ENCODE data around the gene SCARB1.

The SCARB1 gene

GRCh38 chr12:124737772-124738635 is 125.7 kb downstream of the SCARB1 start:
- Histone ChIP-seq H3K27me3 (ENCODE audit: control insufficient read depth, insufficient read depth, low read length) (no peaks in the 10 kb centered on the region), H3K4me1 (ENCODE audit: control insufficient read depth, insufficient read depth, low read length) (peaks cover 11% of the 10 kb centered on the region; the same call in 1 of the 2 replicates), H3K36me3 (ENCODE audit: control insufficient read depth, insufficient read depth, low read length) (no peaks in the 10 kb centered on the region), H3K9ac (ENCODE audit: low read length) (no peak overlapping the region), H3K9me3 (ENCODE audit: control insufficient read depth, insufficient read depth, low read depth, low read length) (peaks cover 5% of the 10 kb centered on the region; the same call in 1 of the 2 replicates), H3K4me3 (ENCODE audit: low read depth, low read length) (no peak overlapping the region), H3K27ac (ENCODE audit: low read depth, low read length) (no peak overlapping the region)

GRCh38 chr12:124737040-124737419 is 126.6 kb downstream of the SCARB1 start:
- H3K4me3 ChIP-seq (ENCODE audit: low read depth, low read length) = no peak overlapping the region
- H3K9me3 ChIP-seq (ENCODE audit: control insufficient read depth, insufficient read depth, low read depth, low read length) = peaks cover 5% of the 10 kb centered on the region; the same call in 1 of the 2 replicates
- H3K9ac ChIP-seq (ENCODE audit: low read length) = no peak overlapping the region
- H3K36me3 ChIP-seq (ENCODE audit: control insufficient read depth, insufficient read depth, low read length) = no peaks in the 10 kb centered on the region
- no peak overlapping the region for H3K27ac ChIP-seq (ENCODE audit: low read depth, low read length)
- H3K27me3 ChIP-seq (ENCODE audit: control insufficient read depth, insufficient read depth, low read length) = no peaks in the 10 kb centered on the region
- peaks cover 16% of the 10 kb centered on the region; the same call in 1 of the 2 replicates for H3K4me1 ChIP-seq (ENCODE audit: control insufficient read depth, insufficient read depth, low read length)

GRCh38 chr12:124736115-124737039 is 127.3 kb downstream of the SCARB1 start:
- peaks cover 17% of the 10 kb centered on the region; the same call in 1 of the 2 replicates for H3K4me1 ChIP-seq (ENCODE audit: control insufficient read depth, insufficient read depth, low read length)
- H3K9ac ChIP-seq (ENCODE audit: low read length) = no peak overlapping the region
- peaks cover 5% of the 10 kb centered on the region; the same call in 1 of the 2 replicates for H3K9me3 ChIP-seq (ENCODE audit: control insufficient read depth, insufficient read depth, low read depth, low read length)
- H3K36me3 ChIP-seq (ENCODE audit: control insufficient read depth, insufficient read depth, low read length) = no peaks in the 10 kb centered on the region
- H3K4me3 ChIP-seq (ENCODE audit: low read depth, low read length) = no peak overlapping the region
- H3K27ac ChIP-seq (ENCODE audit: low read depth, low read length) = no peak overlapping the region
- no peaks in the 10 kb centered on the region for H3K27me3 ChIP-seq (ENCODE audit: control insufficient read depth, insufficient read depth, low read length)

GRCh38 chr12:124734224-124734788 is 129.4 kb downstream of the SCARB1 start:
- no peaks in the 10 kb centered on the region for H3K36me3 ChIP-seq (ENCODE audit: control insufficient read depth, insufficient read depth, low read length)
- H3K27me3 ChIP-seq (ENCODE audit: control insufficient read depth, insufficient read depth, low read length) = no peaks in the 10 kb centered on the region
- peaks cover 17% of the 10 kb centered on the region; the same call in 1 of the 2 replicates for H3K4me1 ChIP-seq (ENCODE audit: control insufficient read depth, insufficient read depth, low read length)
- H3K9me3 ChIP-seq (ENCODE audit: control insufficient read depth, insufficient read depth, low read depth, low read length) = no peaks in the 10 kb centered on the region; the same call in 1 of the 2 replicates
- H3K9ac ChIP-seq (ENCODE audit: low read length) = no peak overlapping the region
- H3K27ac ChIP-seq (ENCODE audit: low read depth, low read length) = no peak overlapping the region
- no peak overlapping the region for H3K4me3 ChIP-seq (ENCODE audit: low read depth, low read length)

- Histone ChIP-seq H3K27me3 (ENCODE audit: control insufficient read depth, insufficient read depth, low read length) (no peaks in the 10 kb centered on the region), H3K4me1 (ENCODE audit: control insufficient read depth, insufficient read depth, low read length) (peaks cover 17% of the 10 kb centered on the region; the same call in 1 of the 2 replicates)
Observed at GRCh38 chr12:124733086-124733485, 130.6 kb downstream of the SCARB1 start.

GRCh38 chr12:124732275-124733075 is 131.2 kb downstream of the SCARB1 start:
- Histone ChIP-seq H3K27ac (ENCODE audit: low read depth, low read length) (peak overlapping the region; percentile 4; the same call in 1 of the 2 replicates), H3K9ac (ENCODE audit: low read length) (peak overlapping the region; percentile 2), H3K4me1 (ENCODE audit: control insufficient read depth, insufficient read depth, low read length) (peaks cover 17% of the 10 kb centered on the region; the same call in 1 of the 2 replicates), H3K27me3 (ENCODE audit: control insufficient read depth, insufficient read depth, low read length) (no peaks in the 10 kb centered on the region), H3K9me3 (ENCODE audit: control insufficient read depth, insufficient read depth, low read depth, low read length) (no peaks in the 10 kb centered on the region; the same call in 1 of the 2 replicates), H3K36me3 (ENCODE audit: control insufficient read depth, insufficient read depth, low read length) (no peaks in the 10 kb centered on the region), H3K4me3 (ENCODE audit: low read depth, low read length) (no peak overlapping the region)

More at GRCh38 chr12:124733086-124733485, 130.6 kb downstream of the SCARB1 start:
- Histone ChIP-seq H3K36me3 (ENCODE audit: control insufficient read depth, insufficient read depth, low read length) (no peaks in the 10 kb centered on the region), H3K9me3 (ENCODE audit: control insufficient read depth, insufficient read depth, low read depth, low read length) (no peaks in the 10 kb centered on the region; the same call in 1 of the 2 replicates), H3K27ac (ENCODE audit: low read depth, low read length) (no peak overlapping the region), H3K4me3 (ENCODE audit: low read depth, low read length) (no peak overlapping the region), H3K9ac (ENCODE audit: low read length) (no peak overlapping the region)

- Histone ChIP-seq H3K27ac (ENCODE audit: low read depth, low read length) (peak overlapping the region; percentile 4; the same call in 1 of the 2 replicates), H3K4me3 (ENCODE audit: low read depth, low read length) (no peak overlapping the region), H3K9ac (ENCODE audit: low read length) (peak overlapping the region; percentile 2), H3K36me3 (ENCODE audit: control insufficient read depth, insufficient read depth, low read length) (no peaks in the 10 kb centered on the region), H3K4me1 (ENCODE audit: control insufficient read depth, insufficient read depth, low read length) (peaks cover 17% of the 10 kb centered on the region; the same call in 1 of the 2 replicates), H3K27me3 (ENCODE audit: control insufficient read depth, insufficient read depth, low read length) (no peaks in the 10 kb centered on the region), H3K9me3 (ENCODE audit: control insufficient read depth, insufficient read depth, low read depth, low read length) (no peaks in the 10 kb centered on the region; the same call in 1 of the 2 replicates)
Observed at GRCh38 chr12:124731869-124732268, 131.8 kb downstream of the SCARB1 start.

GRCh38 chr12:124730455-124730932 is 133.2 kb downstream of the SCARB1 start:
- Histone ChIP-seq H3K4me1 (ENCODE audit: control insufficient read depth, insufficient read depth, low read length) (peaks cover 17% of the 10 kb centered on the region; the same call in 1 of the 2 replicates), H3K36me3 (ENCODE audit: control insufficient read depth, insufficient read depth, low read length) (no peaks in the 10 kb centered on the region), H3K27ac (ENCODE audit: low read depth, low read length) (no peak overlapping the region), H3K4me3 (ENCODE audit: low read depth, low read length) (no peak overlapping the region), H3K9ac (ENCODE audit: low read length) (no peak overlapping the region), H3K9me3 (ENCODE audit: control insufficient read depth, insufficient read depth, low read depth, low read length) (no peaks in the 10 kb centered on the region; the same call in 1 of the 2 replicates), H3K27me3 (ENCODE audit: control insufficient read depth, insufficient read depth, low read length) (no peaks in the 10 kb centered on the region)

- no peak overlapping the region for H3K9ac ChIP-seq (ENCODE audit: low read length)
Observed at GRCh38 chr12:124727922-124728321, 135.7 kb downstream of the SCARB1 start.

More at GRCh38 chr12:124727922-124728321, 135.7 kb downstream of the SCARB1 start:
- Histone ChIP-seq H3K36me3 (ENCODE audit: control insufficient read depth, insufficient read depth, low read length) (no peaks in the 10 kb centered on the region), H3K27ac (ENCODE audit: low read depth, low read length) (no peak overlapping the region), H3K9me3 (ENCODE audit: control insufficient read depth, insufficient read depth, low read depth, low read length) (peaks cover 4% of the 10 kb centered on the region; the same call in 1 of the 2 replicates), H3K27me3 (ENCODE audit: control insufficient read depth, insufficient read depth, low read length) (no peaks in the 10 kb centered on the region), H3K4me1 (ENCODE audit: control insufficient read depth, insufficient read depth, low read length) (peaks cover 10% of the 10 kb centered on the region; the same call in 1 of the 2 replicates), H3K4me3 (ENCODE audit: low read depth, low read length) (no peak overlapping the region)
